ENCODE data around the gene CCDC188. TPM values are rescaled to one million over a fixed set of nuclear protein-coding genes. Genes with fewer than 3 reads are reported as not detected.

CCDC188 gene
- not detected in 2 replicates for total RNA-seq

DNA sequence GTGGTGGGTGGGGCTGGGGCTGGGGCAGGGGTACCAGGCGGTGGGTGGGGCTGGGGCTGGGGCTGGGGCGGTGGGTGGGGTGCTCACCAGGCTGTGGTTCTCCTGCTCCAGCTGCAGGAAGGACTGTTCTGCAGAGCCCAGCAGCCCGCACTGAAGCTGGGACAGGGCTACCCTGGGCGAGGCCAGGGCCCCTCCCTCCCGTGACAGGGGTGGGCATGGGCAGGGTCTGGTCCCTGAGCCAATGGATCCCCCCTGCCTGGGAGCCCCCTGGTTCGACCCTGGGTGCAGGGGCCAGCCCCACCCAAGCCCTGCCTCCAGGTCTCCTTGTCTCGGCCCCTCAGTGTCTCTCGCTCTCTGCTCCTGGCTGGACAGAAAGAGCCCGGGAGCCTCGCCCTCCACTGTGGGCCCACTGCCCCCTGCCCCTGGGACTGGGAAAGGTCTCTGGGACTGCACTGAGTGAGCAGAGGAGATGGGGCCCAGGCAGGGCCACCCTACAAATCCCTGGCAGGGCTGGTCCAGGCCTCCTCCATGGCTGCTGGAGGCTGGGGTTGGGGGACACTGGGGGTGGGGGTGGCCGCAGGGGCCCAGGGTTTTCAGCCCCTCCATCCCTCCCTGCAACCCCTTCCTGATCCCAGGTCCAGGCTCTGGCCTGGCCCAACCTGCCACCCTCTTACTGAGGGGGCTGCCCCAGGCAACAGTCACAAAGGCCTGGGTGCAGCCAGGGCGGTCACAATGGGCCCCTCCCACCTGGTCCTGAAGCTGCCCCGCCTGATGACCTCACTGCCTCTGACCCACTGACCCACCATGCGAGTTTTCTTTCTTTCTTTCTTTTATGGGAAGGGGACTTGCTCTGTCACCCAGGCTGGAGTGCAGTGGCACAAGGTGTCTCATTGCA is at the start of gene CCDC188:
Gene CCDC188 (minus strand): TSS at position 675 of the 895 bp plus-strand sequence. CDS start 69 bp downstream, at position 606.

DNA sequence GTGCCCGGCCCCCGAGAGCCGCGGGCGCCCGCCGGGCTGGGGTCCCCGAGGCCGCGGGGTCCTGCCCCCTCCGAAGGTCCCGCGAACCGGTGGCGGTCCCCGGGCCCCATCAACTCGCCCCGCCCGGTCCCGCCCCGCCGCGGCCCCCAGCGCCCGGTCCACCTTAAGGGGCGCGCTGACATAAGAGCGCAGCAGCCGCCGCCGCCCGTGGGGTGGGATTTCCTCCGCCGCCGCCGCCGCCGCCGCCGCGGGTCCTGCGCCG is 19.3 kb downstream of the CCDC188 start, which contains the start of gene ZDHHC8:
Gene ZDHHC8 (plus strand): TSS at position 208 of the 262 bp plus-strand sequence. CDS start 144 bp downstream, outside the sequence.

DNA sequence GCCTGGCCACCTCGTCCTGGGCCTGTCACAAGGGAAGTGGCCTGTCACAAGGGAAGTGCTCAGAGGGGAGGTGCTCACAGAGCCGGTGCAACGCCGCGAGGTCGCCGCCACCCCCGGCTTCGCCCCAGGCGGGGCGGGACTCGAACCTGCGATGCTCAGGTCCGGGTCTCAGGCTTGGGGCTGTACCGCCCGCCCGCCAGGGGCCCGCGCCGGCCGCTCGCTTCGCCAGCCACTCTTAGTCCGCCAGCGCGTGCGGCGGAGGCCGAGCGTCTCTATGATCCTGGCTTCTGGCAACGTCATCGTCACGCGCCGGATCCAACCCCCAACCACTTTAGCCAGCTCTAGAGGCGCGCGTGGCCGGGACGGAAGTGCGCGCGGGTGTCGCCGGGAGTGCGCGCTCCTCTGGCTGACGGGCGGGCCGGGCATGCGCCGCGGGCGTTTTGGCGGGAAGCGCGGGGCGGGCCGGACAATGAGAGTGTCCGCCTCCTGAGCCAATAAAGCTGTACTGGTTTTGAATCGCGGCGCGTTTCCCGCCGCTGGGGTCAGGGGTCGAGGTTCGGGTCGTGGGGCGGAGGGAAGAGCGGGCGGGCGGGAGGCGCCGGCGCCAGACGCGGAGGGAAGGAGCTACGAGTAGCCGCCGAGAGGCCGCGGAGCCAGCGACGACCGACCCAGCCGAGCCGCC is 33.8 kb downstream of the CCDC188 start, which contains the start of gene TRMT2A:
Gene TRMT2A (minus strand): TSS at position 276 of the 682 bp plus-strand sequence. CDS start 320 bp downstream, outside the sequence.

DNA sequence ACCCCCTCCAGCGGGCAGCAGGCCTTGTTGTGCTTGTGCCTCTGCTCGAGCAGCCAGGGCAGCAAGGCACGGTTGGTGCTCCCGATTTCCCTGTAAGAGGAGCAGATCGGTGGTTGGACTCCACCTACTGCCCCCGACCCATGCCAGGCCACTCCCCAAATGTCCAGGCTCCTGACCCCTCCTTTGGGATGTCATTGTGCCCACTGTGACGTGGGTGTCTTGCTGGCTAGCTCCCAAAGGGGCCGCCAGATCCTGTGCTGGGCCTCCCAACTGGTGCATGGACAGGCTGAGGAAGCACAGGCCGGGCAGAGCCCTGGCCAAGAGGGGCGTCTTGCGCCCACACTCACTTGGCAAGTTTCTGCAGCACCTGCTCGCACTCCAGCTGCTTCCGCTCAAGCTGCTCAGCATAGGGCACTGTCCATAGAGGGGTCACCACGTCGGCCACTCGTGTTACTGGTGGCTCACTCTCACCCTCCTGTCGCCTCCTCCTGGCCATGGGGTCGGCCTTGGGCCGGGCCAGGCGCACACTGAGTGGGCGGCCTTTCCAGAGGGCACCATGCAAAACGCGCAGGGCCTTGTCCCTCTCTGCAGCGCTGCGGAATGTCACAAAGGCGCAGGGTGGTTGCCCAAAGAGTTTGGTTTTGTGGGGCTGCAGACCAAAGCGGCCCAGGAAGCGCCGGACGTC is 35.0 kb downstream of the CCDC188 start, which contains the start of gene RANBP1:
Gene RANBP1 (plus strand): TSS at position 414 of the 685 bp plus-strand sequence. CDS start 81 bp downstream, at position 495.

Other genes with a start within 250 kb of the CCDC188 start
- 131 and 234 TPM in 2 replicates for gene COMT, start 209.3 kb downstream of the CCDC188 start, total RNA-seq
- gene TXNRD2, start 209.2 kb downstream of the CCDC188 start, total RNA-seq, result 18.6 and 21.9 TPM in 2 replicates
- gene ARVCF, start 134.2 kb downstream of the CCDC188 start, total RNA-seq, result 9.1 and 10.7 TPM in 2 replicates
- gene TANGO2, start 129.9 kb downstream of the CCDC188 start, total RNA-seq, result 28.1 and 32.5 TPM in 2 replicates
- gene DGCR8, start 70.8 kb downstream of the CCDC188 start, total RNA-seq, result 26.3 and 33.0 TPM in 2 replicates
- gene RANBP1, start 35.0 kb downstream of the CCDC188 start, total RNA-seq, result 91.0 and 101 TPM in 2 replicates
- gene TRMT2A, start 33.8 kb downstream of the CCDC188 start, total RNA-seq, result 41.6 and 42.6 TPM in 2 replicates
- 3.5 and 7.5 TPM in 2 replicates for gene ZDHHC8, start 19.3 kb downstream of the CCDC188 start, total RNA-seq
- 0.32 TPM in 1 of 2 replicates, not detected in the other for gene RTN4R, start 117.3 kb upstream of the CCDC188 start, total RNA-seq
- 59.1 and 82.9 TPM in 2 replicates for gene DGCR6L, start 169.0 kb upstream of the CCDC188 start, total RNA-seq
- 12.0 and 13.2 TPM in 2 replicates for gene ZNF74, start 243.1 kb upstream of the CCDC188 start, total RNA-seq